Measurements from ENCODE around the gene PLGRKT.

Gene PLGRKT

DNA sequence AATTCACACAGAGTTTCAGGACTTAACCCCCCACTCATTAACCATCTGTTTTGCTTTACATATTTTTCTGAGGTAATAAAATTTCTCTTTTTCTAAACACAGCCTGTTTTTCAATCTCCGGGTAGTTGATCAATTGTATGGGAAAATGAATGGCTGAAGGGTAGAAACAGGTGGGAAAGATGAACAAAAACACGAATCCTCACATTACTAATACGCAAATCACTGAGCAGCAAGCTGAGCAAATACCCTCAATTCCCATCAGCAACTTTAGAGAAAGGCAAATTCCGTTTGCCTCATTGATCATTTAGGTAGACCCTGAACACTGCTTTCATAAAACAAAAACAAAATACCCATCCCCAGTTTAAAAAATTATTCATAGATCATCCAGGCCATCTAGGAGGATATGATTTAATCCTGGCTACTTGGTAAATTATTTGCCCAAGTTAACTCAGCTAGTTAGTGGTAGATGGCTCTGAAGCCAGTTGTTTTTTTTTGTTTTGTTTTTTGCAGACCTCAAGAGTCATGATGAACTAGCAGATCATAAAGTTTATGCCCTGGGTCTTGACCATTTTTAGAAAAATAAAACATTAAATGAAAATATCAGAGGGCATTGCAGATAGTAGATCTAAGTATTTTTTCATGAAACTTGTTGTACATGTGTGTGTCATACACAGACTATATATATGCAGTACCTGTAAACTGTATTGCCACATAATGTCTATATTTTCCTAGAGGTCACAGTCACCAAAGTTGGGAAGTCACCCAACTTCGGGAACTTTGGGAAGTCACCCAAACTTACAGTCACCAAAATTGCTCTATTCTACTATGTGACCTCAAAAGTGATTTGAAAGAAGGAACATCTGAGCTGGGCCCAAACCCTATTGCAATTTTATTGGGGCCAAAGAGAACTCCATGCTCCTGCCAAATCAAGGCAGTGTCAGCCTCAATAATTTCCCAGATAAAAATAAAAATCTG, 11.0 kb upstream of the PLGRKT start:
- TF ChIP-seq TCF12 (IDR thresholded peaks at IDR 0.05; ENCODE audit: low read depth) (no peak), RAD21 (IDR thresholded peaks at IDR 0.05; ENCODE audit: low read depth) (no peak), NFIC (IDR thresholded peaks at IDR 0.05) (no peak), CREB1 (IDR thresholded peaks at IDR 0.05; ENCODE audit: low read depth) (no peak), MAX (IDR thresholded peaks at IDR 0.05) (no peak), TEAD4 (IDR thresholded peaks at IDR 0.05) (no peak), EGR1 (IDR thresholded peaks at IDR 0.05) (no peak), TAF1 (IDR thresholded peaks at IDR 0.05; ENCODE audit: low read depth) (no peak), CEBPB (IDR thresholded peaks at IDR 0.05) (no peak), EP300 (IDR thresholded peaks at IDR 0.05; ENCODE audit: borderline replicate concordance) (no peak), FOXM1 (IDR thresholded peaks at IDR 0.05; ENCODE audit: borderline replicate concordance, low read depth) (no peak)
- TF ChIP-seq, protein P1, sequence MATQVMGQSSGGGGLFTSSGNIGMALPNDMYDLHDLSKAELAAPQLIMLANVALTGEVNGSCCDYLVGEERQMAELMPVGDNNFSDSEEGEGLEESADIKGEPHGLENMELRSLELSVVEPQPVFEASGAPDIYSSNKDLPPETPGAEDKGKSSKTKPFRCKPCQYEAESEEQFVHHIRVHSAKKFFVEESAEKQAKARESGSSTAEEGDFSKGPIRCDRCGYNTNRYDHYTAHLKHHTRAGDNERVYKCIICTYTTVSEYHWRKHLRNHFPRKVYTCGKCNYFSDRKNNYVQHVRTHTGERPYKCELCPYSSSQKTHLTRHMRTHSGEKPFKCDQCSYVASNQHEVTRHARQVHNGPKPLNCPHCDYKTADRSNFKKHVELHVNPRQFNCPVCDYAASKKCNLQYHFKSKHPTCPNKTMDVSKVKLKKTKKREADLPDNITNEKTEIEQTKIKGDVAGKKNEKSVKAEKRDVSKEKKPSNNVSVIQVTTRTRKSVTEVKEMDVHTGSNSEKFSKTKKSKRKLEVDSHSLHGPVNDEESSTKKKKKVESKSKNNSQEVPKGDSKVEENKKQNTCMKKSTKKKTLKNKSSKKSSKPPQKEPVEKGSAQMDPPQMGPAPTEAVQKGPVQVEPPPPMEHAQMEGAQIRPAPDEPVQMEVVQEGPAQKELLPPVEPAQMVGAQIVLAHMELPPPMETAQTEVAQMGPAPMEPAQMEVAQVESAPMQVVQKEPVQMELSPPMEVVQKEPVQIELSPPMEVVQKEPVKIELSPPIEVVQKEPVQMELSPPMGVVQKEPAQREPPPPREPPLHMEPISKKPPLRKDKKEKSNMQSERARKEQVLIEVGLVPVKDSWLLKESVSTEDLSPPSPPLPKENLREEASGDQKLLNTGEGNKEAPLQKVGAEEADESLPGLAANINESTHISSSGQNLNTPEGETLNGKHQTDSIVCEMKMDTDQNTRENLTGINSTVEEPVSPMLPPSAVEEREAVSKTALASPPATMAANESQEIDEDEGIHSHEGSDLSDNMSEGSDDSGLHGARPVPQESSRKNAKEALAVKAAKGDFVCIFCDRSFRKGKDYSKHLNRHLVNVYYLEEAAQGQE (IDR thresholded peaks at IDR 0.05; ENCODE audit: low read depth): no peak
- TF ChIP-seq, protein P2, sequence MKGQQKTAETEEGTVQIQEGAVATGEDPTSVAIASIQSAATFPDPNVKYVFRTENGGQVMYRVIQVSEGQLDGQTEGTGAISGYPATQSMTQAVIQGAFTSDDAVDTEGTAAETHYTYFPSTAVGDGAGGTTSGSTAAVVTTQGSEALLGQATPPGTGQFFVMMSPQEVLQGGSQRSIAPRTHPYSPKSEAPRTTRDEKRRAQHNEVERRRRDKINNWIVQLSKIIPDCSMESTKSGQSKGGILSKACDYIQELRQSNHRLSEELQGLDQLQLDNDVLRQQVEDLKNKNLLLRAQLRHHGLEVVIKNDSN (IDR thresholded peaks at IDR 0.05): no peak

- TF ChIP-seq CEBPB (IDR thresholded peaks at IDR 0.05) (no peak), FOXM1 (IDR thresholded peaks at IDR 0.05; ENCODE audit: borderline replicate concordance, low read depth) (no peak), TAF1 (IDR thresholded peaks at IDR 0.05; ENCODE audit: low read depth) (no peak), MAX (IDR thresholded peaks at IDR 0.05) (no peak), TCF12 (IDR thresholded peaks at IDR 0.05; ENCODE audit: low read depth) (no peak), ZBTB7A (IDR thresholded peaks at IDR 0.05; ENCODE audit: low read depth) (no peak), TEAD4 (IDR thresholded peaks at IDR 0.05) (no peak), NFIC (IDR thresholded peaks at IDR 0.05) (no peak)
- TF ChIP-seq, protein P2 (IDR thresholded peaks at IDR 0.05): no peak
These were observed 10.3 kb upstream of the PLGRKT start for GRCh38 chr9:5448016-5448415.

- TF ChIP-seq TEAD4 (IDR thresholded peaks at IDR 0.05) (no peak), RAD21 (IDR thresholded peaks at IDR 0.05; ENCODE audit: low read depth) (no peak), CREB1 (IDR thresholded peaks at IDR 0.05; ENCODE audit: low read depth) (no peak), FOXM1 (IDR thresholded peaks at IDR 0.05; ENCODE audit: borderline replicate concordance, low read depth) (no peak), TCF12 (IDR thresholded peaks at IDR 0.05; ENCODE audit: low read depth) (no peak), EP300 (IDR thresholded peaks at IDR 0.05; ENCODE audit: borderline replicate concordance) (no peak), EGR1 (IDR thresholded peaks at IDR 0.05) (no peak), TAF1 (IDR thresholded peaks at IDR 0.05; ENCODE audit: low read depth) (no peak), CEBPB (IDR thresholded peaks at IDR 0.05) (no peak), MAX (IDR thresholded peaks at IDR 0.05) (no peak), NFIC (IDR thresholded peaks at IDR 0.05) (no peak), ZBTB7A (IDR thresholded peaks at IDR 0.05; ENCODE audit: low read depth) (no peak), YY1 (IDR thresholded peaks at IDR 0.05; ENCODE audit: low read depth) (no peak)
- TF ChIP-seq, protein P1 (IDR thresholded peaks at IDR 0.05; ENCODE audit: low read depth): no peak
- TF ChIP-seq, protein P2 (IDR thresholded peaks at IDR 0.05): no peak
These were observed 9.6 kb upstream of the PLGRKT start for GRCh38 chr9:5447337-5447736.

GRCh38 chr9:5446451-5447236, 8.9 kb upstream of the PLGRKT start:
- TF ChIP-seq TAF1 (IDR thresholded peaks at IDR 0.05; ENCODE audit: low read depth) (no peak), FOXM1 (IDR thresholded peaks at IDR 0.05; ENCODE audit: borderline replicate concordance, low read depth) (no peak), TCF12 (IDR thresholded peaks at IDR 0.05; ENCODE audit: low read depth) (no peak), CREB1 (IDR thresholded peaks at IDR 0.05; ENCODE audit: low read depth) (no peak), ZBTB7A (IDR thresholded peaks at IDR 0.05; ENCODE audit: low read depth) (no peak), YY1 (IDR thresholded peaks at IDR 0.05; ENCODE audit: low read depth) (no peak), EGR1 (IDR thresholded peaks at IDR 0.05) (no peak), TEAD4 (IDR thresholded peaks at IDR 0.05) (no peak), MAX (IDR thresholded peaks at IDR 0.05) (no peak), RAD21 (IDR thresholded peaks at IDR 0.05; ENCODE audit: low read depth) (no peak), EP300 (IDR thresholded peaks at IDR 0.05; ENCODE audit: borderline replicate concordance) (no peak), NFIC (IDR thresholded peaks at IDR 0.05) (no peak), CEBPB (IDR thresholded peaks at IDR 0.05) (no peak)
- TF ChIP-seq, protein P1 (IDR thresholded peaks at IDR 0.05; ENCODE audit: low read depth): no peak
- TF ChIP-seq, protein P2 (IDR thresholded peaks at IDR 0.05): no peak
